Transverse colon (tissue), 4 donors: Measurements from ENCODE around the gene HPCAL1. TPM values are rescaled to one million over a fixed set of nuclear protein-coding genes. Genes with fewer than 3 reads are reported as not detected.

Experiments
- DNase-seq: peaks from one replicate; pipeline ENCODE4 v3.0.0-alpha.2; 2019
- H3K27ac ChIP-seq, 4 donors: fragments of 200-600 bp; sonication (generic); 2 replicates each; pipeline ENCODE4 v1.5.1; 2016 to 2018; ENCODE audit warnings: inconsistent platforms in 4 of 4
- H3K27me3 ChIP-seq: fragments of 200-600 bp; sonication (generic); 2 replicates; pipeline ENCODE4 v1.5.1; 2017; ENCODE audit warnings: inconsistent platforms
- H3K36me3 ChIP-seq, 4 donors: fragments of 200-600 bp; sonication (generic); 2 replicates each; pipeline ENCODE4 v1.5.1; 2017 to 2019; ENCODE audit warnings: inconsistent platforms in 4 of 4
- H3K4me1 ChIP-seq, 4 donors: fragments of 200-600 bp; sonication (generic); 2 replicates each; pipeline ENCODE4 v1.5.1; 2017 to 2020; ENCODE audit warnings: inconsistent platforms in 4 of 4
- H3K4me3 ChIP-seq, 4 donors: fragments of 200-600 bp; sonication (generic); 1 replicate in 1 of 4; 2 replicates in 3 of 4; pipeline versions ENCODE4 v1.5.1 to v1.6.1; 2017 to 2019; ENCODE audit warnings: inconsistent platforms in 4 of 4
- H3K9me3 ChIP-seq, 2 donors: fragments of 200-600 bp; sonication (generic); 2 replicates each; pipeline ENCODE4 v1.5.1; 2017 to 2019; ENCODE audit warnings: inconsistent platforms in 2 of 2
- EP300 ChIP-seq: sonication (generic); formaldehyde crosslinking; IDR thresholded peaks from one replicate; pipeline ENCODE4 v1.6.1; 2017; ENCODE audit warnings: antibody characterized with exemption, low read depth
- POLR2A ChIP-seq: fragments of 450-650 bp; IDR thresholded peaks from one replicate; pipeline ENCODE4 v1.6.1; 2016; ENCODE audit warnings: antibody characterized with exemption, mild to moderate bottlenecking, moderate library complexity
- POLR2AphosphoS5 ChIP-seq, 3 donors: sonication (generic); formaldehyde crosslinking; IDR thresholded peaks; one replicate each; pipeline ENCODE4 v1.6.1; 2016; ENCODE audit warnings: antibody characterized with exemption in 3 of 3
- WGBS, 2 donors: methylation state at CpG; one replicate each; pipeline ENCODE4 v1.1.5; 2018; ENCODE audit warnings: low coverage in 1 of 2; 5-methylcytosine and 5-hydroxymethylcytosine counted together
- in situ Hi-C, 4 donors: fragments of 200-750 bp; cut with MboI; loops; one replicate each; pipeline versions ENCODE4 v1.15.0 to v1.15.1; 2017; ENCODE audit warnings: low sequenced_read_pairs in 3 of 4, low pct_ligation_motif_present in 1 of 4, low pct_unique_long_range_greater_than_20kb in 1 of 4
- intact Hi-C: fragments of 100-400 bp; cut with DNase I; formaldehyde crosslinking; loops from one replicate; pipeline ENCODE4 v1.15.1; 2023; ENCODE audit warnings: low total_unique reads
- total RNA-seq, 4 donors: library from RNA; depleted of rRNA; stranded (reverse); fragments of >200 nt; gene quantifications; one replicate each; pipeline ENCODE4 v1.1.0, GENCODE V29; 2016
- TF ChIP-seq, protein P1 (sequence below), 5 experiments: fragments of 200-600 bp in 3 of 5; fragments of 450-650 bp in 2 of 5; sonication (generic) in 3 of 5; IDR thresholded peaks; 1 replicate in 2 of 5; 2 replicates in 3 of 5; pipeline ENCODE4 v1.5.1; 2016 to 2017; ENCODE audit warnings: antibody characterized with exemption in 5 of 5, inconsistent platforms in 3 of 5, mild to moderate bottlenecking in 2 of 5, moderate library complexity in 1 of 5

Gene HPCAL1
- total RNA-seq, 4 donors from 2014 or later, result 88.9 to 221 (median 129) TPM

DNA sequence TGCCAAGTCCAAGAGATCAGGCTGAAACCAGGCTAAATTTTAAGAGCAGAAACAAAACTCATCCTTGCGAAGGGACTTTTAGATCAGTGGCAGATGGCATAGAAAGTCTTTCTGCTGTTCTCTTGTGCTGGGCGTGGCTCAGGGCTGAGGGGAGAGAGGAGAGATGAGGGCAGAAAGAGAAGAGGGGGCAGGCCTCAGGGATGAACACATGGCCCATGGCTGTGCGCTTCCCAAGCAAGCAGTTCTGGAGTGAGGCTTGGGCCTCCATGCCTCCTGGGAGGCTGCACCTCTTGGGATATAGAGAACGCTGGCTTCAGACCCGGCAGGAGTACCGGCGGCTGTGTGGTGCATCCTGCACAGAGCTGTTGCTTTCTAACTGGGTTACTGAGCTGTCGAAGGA is 41.0 kb downstream of the HPCAL1 start:
- intact Hi-C loops, result no loop called here
- Histone ChIP-seq H3K4me1 (peaks cover 0 to 39% (median 15%) of the 10 kb centered on the region in 4 donors), H3K27ac (no peak overlapping the region)

DNA sequence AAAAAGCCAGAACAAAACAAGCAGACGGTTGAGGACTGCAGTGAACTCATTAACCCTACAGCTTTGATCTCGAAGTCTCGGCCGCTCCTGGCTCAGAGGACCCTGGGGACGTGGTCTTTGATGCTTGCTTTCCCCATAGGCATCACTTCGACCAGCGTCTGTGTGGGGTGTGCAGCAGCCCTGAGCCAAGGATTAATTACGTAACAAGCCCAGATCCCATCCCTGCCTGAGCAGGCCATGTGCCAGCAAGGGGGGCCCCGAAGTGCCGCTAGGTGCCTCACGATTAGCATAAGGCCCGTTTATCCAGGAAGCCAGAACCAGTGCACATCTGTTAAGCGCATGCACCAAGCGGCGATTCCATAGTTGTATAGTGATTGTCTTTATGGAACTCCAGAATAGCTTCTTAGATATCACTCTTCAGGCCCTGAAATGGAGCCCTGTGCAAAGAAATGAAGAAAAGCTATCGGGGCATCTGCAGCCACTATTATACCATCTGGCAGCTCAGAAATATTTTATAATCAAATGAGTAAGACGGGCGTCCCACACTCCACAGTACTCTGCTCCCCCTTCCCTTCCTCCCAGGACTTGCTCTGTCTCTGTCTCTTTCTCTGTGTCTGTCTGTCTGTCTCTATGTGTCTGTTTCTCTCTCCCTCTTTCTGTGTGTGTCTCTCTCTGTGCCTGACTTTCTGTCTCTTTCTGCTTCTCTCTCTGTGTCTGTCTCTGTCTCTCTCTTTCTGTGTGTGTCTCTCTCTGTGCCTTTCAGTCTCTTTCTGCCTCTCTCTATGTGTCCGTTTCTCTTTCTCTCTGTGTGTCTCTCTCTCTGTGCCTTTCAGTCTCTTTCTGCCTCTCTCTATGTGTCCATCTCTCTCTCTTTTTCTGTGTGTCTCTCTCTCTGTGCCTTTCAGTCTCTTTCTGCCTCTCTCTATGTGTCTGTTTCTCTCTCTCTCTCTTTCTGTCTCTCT is 41.7 kb downstream of the HPCAL1 start:
- Histone ChIP-seq H3K4me3 (no peak overlapping the region), H3K4me1 (peaks cover 0 to 39% (median 15%) of the 10 kb centered on the region in 4 donors), H3K36me3 (no peaks in the 10 kb centered on the region), H3K27ac (no peak overlapping the region), H3K9me3 (no peaks in the 10 kb centered on the region), H3K27me3 (no peaks in the 10 kb centered on the region)
- 62 to 76% methylated on average over 6 to 19 of the region's 19 CpGs for WGBS, 2 donors
- in situ Hi-C loops (no loop called here), intact Hi-C loops (no loop called here)
- no peak for TF ChIP-seq POLR2AphosphoS5 (IDR thresholded peaks at IDR 0.05)
- no peak for TF ChIP-seq POLR2A
- no peak for TF ChIP-seq EP300
- TF ChIP-seq, protein P1, sequence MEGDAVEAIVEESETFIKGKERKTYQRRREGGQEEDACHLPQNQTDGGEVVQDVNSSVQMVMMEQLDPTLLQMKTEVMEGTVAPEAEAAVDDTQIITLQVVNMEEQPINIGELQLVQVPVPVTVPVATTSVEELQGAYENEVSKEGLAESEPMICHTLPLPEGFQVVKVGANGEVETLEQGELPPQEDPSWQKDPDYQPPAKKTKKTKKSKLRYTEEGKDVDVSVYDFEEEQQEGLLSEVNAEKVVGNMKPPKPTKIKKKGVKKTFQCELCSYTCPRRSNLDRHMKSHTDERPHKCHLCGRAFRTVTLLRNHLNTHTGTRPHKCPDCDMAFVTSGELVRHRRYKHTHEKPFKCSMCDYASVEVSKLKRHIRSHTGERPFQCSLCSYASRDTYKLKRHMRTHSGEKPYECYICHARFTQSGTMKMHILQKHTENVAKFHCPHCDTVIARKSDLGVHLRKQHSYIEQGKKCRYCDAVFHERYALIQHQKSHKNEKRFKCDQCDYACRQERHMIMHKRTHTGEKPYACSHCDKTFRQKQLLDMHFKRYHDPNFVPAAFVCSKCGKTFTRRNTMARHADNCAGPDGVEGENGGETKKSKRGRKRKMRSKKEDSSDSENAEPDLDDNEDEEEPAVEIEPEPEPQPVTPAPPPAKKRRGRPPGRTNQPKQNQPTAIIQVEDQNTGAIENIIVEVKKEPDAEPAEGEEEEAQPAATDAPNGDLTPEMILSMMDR (IDR thresholded peaks at IDR 0.05), result no peak
- DNase-seq, result no peak

More for the DNA sequence above, 41.0 kb downstream of the HPCAL1 start:
- in situ Hi-C loops, result no loop called here
- no peak for DNase-seq
- H3K36me3 ChIP-seq, result no peaks in the 10 kb centered on the region
- 95 to 100% methylated on average over 2 to 8 of the region's 8 CpGs for WGBS, 2 donors
- H3K9me3 ChIP-seq, result no peaks in the 10 kb centered on the region
- no peak overlapping the region for H3K4me3 ChIP-seq
- H3K27me3 ChIP-seq, result no peaks in the 10 kb centered on the region
- TF ChIP-seq, protein P1 (IDR thresholded peaks at IDR 0.05), result no peak
- no peak for TF ChIP-seq EP300
- TF ChIP-seq POLR2A, result no peak
- no peak for TF ChIP-seq POLR2AphosphoS5 (IDR thresholded peaks at IDR 0.05)

DNA sequence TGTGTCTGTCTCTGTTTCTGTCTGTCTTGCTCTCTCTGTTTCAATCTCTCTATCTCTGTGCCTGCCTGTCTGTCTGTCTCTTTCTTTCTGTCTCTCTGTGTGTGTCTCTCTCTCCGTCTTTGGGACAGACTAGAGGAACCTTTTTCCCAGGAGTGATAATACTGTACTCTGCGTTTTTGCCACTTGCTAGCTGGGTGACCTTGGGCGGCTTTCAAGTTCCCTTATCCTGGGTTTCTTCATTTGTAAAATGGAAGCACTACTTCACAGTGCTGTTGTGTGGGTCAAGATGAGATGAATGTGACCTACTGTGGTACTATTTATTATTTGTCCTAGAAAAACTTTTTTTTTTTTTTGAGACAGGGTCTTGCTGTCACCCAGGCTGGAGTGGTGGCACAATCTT is 42.4 kb downstream of the HPCAL1 start:
- no peaks in the 10 kb centered on the region for H3K36me3 ChIP-seq
- H3K4me1 ChIP-seq, result peaks cover 0 to 39% (median 15%) of the 10 kb centered on the region in 4 donors
- TF ChIP-seq POLR2A, result no peak
- TF ChIP-seq POLR2AphosphoS5 (IDR thresholded peaks at IDR 0.05), result no peak
- TF ChIP-seq, protein P1 (IDR thresholded peaks at IDR 0.05), result no peak
- no peak for TF ChIP-seq EP300
- H3K27ac ChIP-seq, result no peak overlapping the region
- no peaks in the 10 kb centered on the region for H3K27me3 ChIP-seq
- intact Hi-C loops, result no loop called here
- no peak for DNase-seq
- 90 to 94% methylated on average over 2 to 3 of the region's 3 CpGs for WGBS, 2 donors
- no peak overlapping the region for H3K4me3 ChIP-seq
- in situ Hi-C loops, result no loop called here
- no peaks in the 10 kb centered on the region for H3K9me3 ChIP-seq

DNA sequence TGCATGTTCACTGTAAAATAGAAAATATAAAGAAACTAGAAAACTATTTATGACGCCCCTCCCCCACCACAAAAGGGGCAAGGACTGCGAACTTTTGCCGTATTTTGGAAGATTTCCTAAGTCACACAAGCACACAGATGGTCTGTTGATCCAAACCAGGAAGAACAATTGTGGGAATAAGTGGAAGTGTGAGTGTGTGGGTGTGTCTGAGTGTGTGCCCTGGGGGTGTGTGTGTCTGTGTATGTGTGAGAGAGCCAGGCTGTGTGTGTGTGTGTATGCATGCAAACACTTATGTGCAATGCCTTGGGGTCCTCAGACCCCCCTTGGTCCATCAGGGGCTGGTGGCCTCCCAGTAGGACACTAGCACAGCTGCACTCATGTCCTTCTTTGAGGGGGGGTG is 43.1 kb downstream of the HPCAL1 start:
- no peak for DNase-seq
- in situ Hi-C loops, result no loop called here
- H3K9me3 ChIP-seq, result no peaks in the 10 kb centered on the region
- H3K27me3 ChIP-seq, result no peaks in the 10 kb centered on the region
- H3K36me3 ChIP-seq, result no peaks in the 10 kb centered on the region
- H3K4me1 ChIP-seq, result peaks cover 0 to 39% (median 15%) of the 10 kb centered on the region in 4 donors
- no peak overlapping the region for H3K4me3 ChIP-seq
- no peak overlapping the region for H3K27ac ChIP-seq
- TF ChIP-seq POLR2AphosphoS5 (IDR thresholded peaks at IDR 0.05), result no peak
- no peak for TF ChIP-seq POLR2A
- TF ChIP-seq, protein P1 (IDR thresholded peaks at IDR 0.05), result no peak
- 64% methylated on average over 3 of the region's 3 CpGs for WGBS, 2 donors
- intact Hi-C loops, result no loop called here
